OCI-LY1 (cell line): ENCODE measurements around the gene FIG4.

Experiments
- H2AFZ ChIP-seq: fragments of 200-600 bp; sonication (generic), shearing (Covaris generic); 2 replicates; pipeline ENCODE4 v1.6.0; 2014; ENCODE audit warnings: antibody characterized with exemption, mild to moderate bottlenecking, low read length
- H3F3A ChIP-seq: fragments of 200-600 bp; sonication (generic), shearing (Covaris generic); 2 replicates; pipeline ENCODE4 v1.6.0; 2014; ENCODE audit warnings: mild to moderate bottlenecking, antibody characterized with exemption, low read length, moderate library complexity; ENCODE audit not compliant: insufficient read depth
- H3K27ac ChIP-seq: fragments of 200-600 bp; sonication (generic); 2 replicates; pipeline ENCODE4 v1.5.1; 2014; ENCODE audit warnings: low read length, mixed run types, mild to moderate bottlenecking, low read depth; ENCODE audit not compliant: poor library complexity, severe bottlenecking
- H3K27me3 ChIP-seq: fragments of 200-600 bp; sonication (generic); 2 replicates; pipeline ENCODE4 v1.6.0; 2014; ENCODE audit warnings: antibody characterized with exemption, mild to moderate bottlenecking, low read length, moderate library complexity; ENCODE audit not compliant: insufficient read depth
- H3K36me3 ChIP-seq: fragments of 200-600 bp; sonication (generic); 2 replicates; pipeline ENCODE4 v1.6.1; 2014; ENCODE audit warnings: mild to moderate bottlenecking, antibody characterized with exemption, low read length, moderate library complexity, mixed read lengths; ENCODE audit not compliant: insufficient read depth
- H3K4me1 ChIP-seq: fragments of 200-600 bp; sonication (generic); 2 replicates; pipeline ENCODE4 v1.5.1; 2014; ENCODE audit warnings: mild to moderate bottlenecking, low read length, moderate library complexity; ENCODE audit not compliant: insufficient read depth, severe bottlenecking
- H3K4me2 ChIP-seq: fragments of 200-600 bp; sonication (generic), shearing (Covaris generic); 2 replicates; pipeline ENCODE4 v1.6.1; 2014; ENCODE audit warnings: low read length
- H3K4me3 ChIP-seq: fragments of 200-600 bp; sonication (generic); 2 replicates; pipeline ENCODE4 v1.5.1; 2014; ENCODE audit warnings: low read length, low read depth, mild to moderate bottlenecking, mixed read lengths; ENCODE audit not compliant: poor library complexity, severe bottlenecking
- H3K79me2 ChIP-seq: fragments of 200-600 bp; shearing (Covaris generic); 2 replicates; pipeline ENCODE4 v1.6.1; 2016; ENCODE audit warnings: mixed run types, low read length, mixed read lengths; ENCODE audit not compliant: insufficient read depth
- H3K9ac ChIP-seq: fragments of 200-600 bp; sonication (generic), shearing (Covaris generic); 2 replicates; pipeline ENCODE4 v1.6.1; 2014; ENCODE audit warnings: mild to moderate bottlenecking, low read length, mixed read lengths
- H3K9me2 ChIP-seq: fragments of 200-600 bp; sonication (generic), shearing (Covaris generic); 2 replicates; pipeline ENCODE4 v1.6.1; 2014; ENCODE audit warnings: low read depth, mild to moderate bottlenecking, low read length, mixed read lengths
- H3K9me3 ChIP-seq: fragments of 200-600 bp; shearing (Covaris generic); 2 replicates; pipeline ENCODE4 v1.6.1; 2014; ENCODE audit warnings: low read length, mixed read lengths
- H4K20me1 ChIP-seq: fragments of 200-600 bp; sonication (generic), shearing (Covaris generic); 2 replicates; pipeline ENCODE4 v1.6.0; 2016; ENCODE audit warnings: mild to moderate bottlenecking, low read length; ENCODE audit not compliant: insufficient read depth
- CTCF ChIP-seq: fragments of 200-600 bp; sonication (generic), shearing (Covaris generic); IDR thresholded peaks from 2 replicates; pipeline ENCODE4 v1.5.1; 2017; ENCODE audit warnings: mild to moderate bottlenecking, antibody characterized with exemption, low read length, moderate library complexity, mixed read lengths
- EZH2 ChIP-seq: fragments of 200-600 bp; sonication (generic), shearing (Covaris generic); IDR thresholded peaks from 2 replicates; pipeline ENCODE4 v1.8.0; 2017; ENCODE audit warnings: borderline replicate concordance, mixed run types, mild to moderate bottlenecking, antibody characterized with exemption, low read length, moderate library complexity, mixed read lengths

Gene FIG4

GRCh38 chr6:109760208-109760607, 69.1 kb downstream of the FIG4 start:
- Histone ChIP-seq H3K36me3 (no peaks in the 10 kb centered on the region), H3K4me1 (peaks cover 7% of the 10 kb centered on the region), H3K4me3 (no peak overlapping the region), H3K79me2 (no peaks in the 10 kb centered on the region), H2AFZ (no peak overlapping the region), H3K4me2 (no peak overlapping the region), H3K9ac (no peak overlapping the region), H3K27me3 (no peaks in the 10 kb centered on the region), H4K20me1 (no peaks in the 10 kb centered on the region), H3F3A (no peaks in the 10 kb centered on the region), H3K9me2 (no peaks in the 10 kb centered on the region), H3K9me3 (no peaks in the 10 kb centered on the region), H3K27ac (no peak overlapping the region)
- TF ChIP-seq EZH2, result no peak
- no peak for TF ChIP-seq CTCF

GRCh38 chr6:109762166-109762565, 71.1 kb downstream of the FIG4 start:
- peaks cover 7% of the 10 kb centered on the region for H3K4me1 ChIP-seq
- no peaks in the 10 kb centered on the region for H3K9me2 ChIP-seq
- H3K79me2 ChIP-seq, result no peaks in the 10 kb centered on the region
- H3K4me3 ChIP-seq, result no peak overlapping the region
- H2AFZ ChIP-seq, result no peak overlapping the region
- H3F3A ChIP-seq, result no peaks in the 10 kb centered on the region
- H3K36me3 ChIP-seq, result no peaks in the 10 kb centered on the region
- no peak overlapping the region for H3K9ac ChIP-seq
- H3K4me2 ChIP-seq, result no peak overlapping the region
- H3K9me3 ChIP-seq, result no peaks in the 10 kb centered on the region
- H3K27me3 ChIP-seq, result no peaks in the 10 kb centered on the region
- H3K27ac ChIP-seq, result no peak overlapping the region
- H4K20me1 ChIP-seq, result no peaks in the 10 kb centered on the region
- TF ChIP-seq EZH2 (no peak), CTCF (no peak)

- TF ChIP-seq CTCF, result no peak
- no peak for TF ChIP-seq EZH2
- H3K9ac ChIP-seq, result no peak overlapping the region
- H3K27ac ChIP-seq, result no peak overlapping the region
- H3K79me2 ChIP-seq, result no peaks in the 10 kb centered on the region
- no peaks in the 10 kb centered on the region for H3K9me3 ChIP-seq
- no peak overlapping the region for H3K4me2 ChIP-seq
- no peaks in the 10 kb centered on the region for H3F3A ChIP-seq
- H3K4me3 ChIP-seq, result no peak overlapping the region
- no peak overlapping the region for H2AFZ ChIP-seq
- no peaks in the 10 kb centered on the region for H3K36me3 ChIP-seq
- H4K20me1 ChIP-seq, result no peaks in the 10 kb centered on the region
- H3K27me3 ChIP-seq, result no peaks in the 10 kb centered on the region
- H3K4me1 ChIP-seq, result peaks cover 7% of the 10 kb centered on the region
- no peaks in the 10 kb centered on the region for H3K9me2 ChIP-seq
These were observed 71.8 kb downstream of the FIG4 start for GRCh38 chr6:109762769-109763441.
